Stimulated activated naive CD8-positive, alpha-beta T cell treated with anti-CD3 and anti-CD28 coated beads, Interleukin-15, Interleukin-2, amounts not matched to agents 100 ng/mL and 50 ng/mL, for 24 hours (primary cell): ENCODE measurements around the gene TTLL8.
A peak's percentile ranks its signal among the peaks of the same experiment; 100 is the strongest.

Experiments
- H3K27ac Mint-ChIP-seq: one replicate; pipeline ENCODE4 v1.8.0; 2021; ENCODE audit warnings: mild to moderate bottlenecking, mixed read lengths
- H3K27me3 Mint-ChIP-seq: one replicate; pipeline ENCODE4 v1.8.0; 2021; ENCODE audit warnings: mixed read lengths
- H3K36me3 Mint-ChIP-seq: one replicate; pipeline ENCODE4 v1.8.0; 2021; ENCODE audit warnings: low read depth, mixed read lengths
- H3K4me1 Mint-ChIP-seq: one replicate; pipeline ENCODE4 v1.8.0; 2021; ENCODE audit warnings: low read depth, mixed read lengths
- H3K4me3 Mint-ChIP-seq: one replicate; pipeline ENCODE4 v1.8.0; 2021; ENCODE audit warnings: mild to moderate bottlenecking, mixed read lengths
- H3K9me3 Mint-ChIP-seq: one replicate; pipeline ENCODE4 v1.8.0; 2021; ENCODE audit warnings: mixed read lengths

The TTLL8 gene

DNA sequence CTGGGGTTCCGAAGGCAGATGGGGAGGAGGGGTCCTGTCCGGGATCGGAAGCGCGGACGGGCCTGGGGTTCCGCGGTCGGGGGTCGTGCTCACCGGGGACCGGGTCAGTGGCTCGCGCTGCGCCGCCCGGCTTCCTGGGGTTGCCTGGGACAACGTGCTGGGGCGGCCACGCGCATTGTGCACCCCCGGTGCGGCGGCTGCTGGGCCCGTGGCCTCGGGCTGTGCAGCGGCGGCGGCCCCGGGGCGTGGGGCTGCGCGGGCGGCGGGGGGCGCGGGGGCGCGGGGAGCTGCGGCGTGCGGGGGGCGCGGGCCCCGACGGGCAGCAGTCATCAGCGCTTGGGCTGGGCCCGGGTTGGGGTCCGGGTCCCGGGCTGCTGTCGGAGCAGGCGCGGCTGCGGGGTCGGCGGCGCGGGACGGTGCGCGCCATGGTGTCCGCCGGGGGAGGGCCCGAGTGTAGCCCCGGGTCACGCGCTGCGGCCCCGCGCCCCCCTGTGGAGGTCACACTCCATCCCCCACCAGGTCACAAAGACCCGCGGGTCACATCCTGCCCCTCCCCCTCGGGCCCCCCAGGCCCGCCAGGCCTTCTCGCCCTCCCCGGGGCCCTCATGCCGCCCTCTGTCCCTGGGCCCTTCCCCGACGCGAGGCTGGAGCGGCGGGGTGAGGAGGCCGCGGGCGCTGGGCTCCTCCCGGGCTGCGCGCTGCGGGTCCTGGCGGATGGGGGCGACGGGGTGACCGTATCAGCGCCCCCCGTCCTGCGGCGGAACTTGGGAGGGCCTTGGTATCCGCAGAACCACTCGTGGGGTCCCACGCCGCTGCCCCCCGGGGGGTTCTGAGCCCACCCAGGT is at the start of gene TTLL8:
TTLL8 (minus strand) TSS at position 238 of the 845 bp plus-strand sequence.
- Mint-ChIP-seq H3K4me1 (no peaks in the 10 kb centered on the region), H3K27me3 (peaks cover 20% of the 10 kb centered on the region), H3K27ac (no peak within 1 kb of the TSS), H3K9me3 (no peaks in the 10 kb centered on the region), H3K4me3 (no peak within 1 kb of the TSS), H3K36me3 (no peaks in the 10 kb centered on the region)

DNA sequence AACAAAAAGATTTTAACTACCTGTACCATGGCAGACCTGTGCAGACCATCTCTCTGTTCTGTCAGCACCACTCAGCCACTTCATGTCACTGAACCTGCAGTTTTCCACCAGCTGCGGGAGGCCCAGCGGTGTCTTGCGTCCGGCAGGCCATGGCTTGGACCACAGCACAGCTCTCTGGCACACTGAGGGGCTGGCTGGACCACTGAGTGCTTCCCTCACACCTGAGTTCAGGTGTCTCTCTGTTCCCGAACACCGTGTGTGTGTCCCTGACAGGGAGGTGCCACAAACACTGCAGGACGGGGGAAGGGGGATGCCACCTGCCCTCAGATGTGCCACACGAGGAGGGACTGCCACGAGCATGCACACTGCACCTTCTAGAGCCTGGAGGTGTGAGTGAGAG is 49.4 kb upstream of the TTLL8 start:
- no peaks in the 10 kb centered on the region for H3K36me3 Mint-ChIP-seq
- no peaks in the 10 kb centered on the region for H3K9me3 Mint-ChIP-seq
- peaks cover 25% of the 10 kb centered on the region for H3K4me1 Mint-ChIP-seq
- H3K27me3 Mint-ChIP-seq, result peaks cover 6% of the 10 kb centered on the region
- no peak overlapping the region for H3K4me3 Mint-ChIP-seq
- H3K27ac Mint-ChIP-seq, result no peak overlapping the region

DNA sequence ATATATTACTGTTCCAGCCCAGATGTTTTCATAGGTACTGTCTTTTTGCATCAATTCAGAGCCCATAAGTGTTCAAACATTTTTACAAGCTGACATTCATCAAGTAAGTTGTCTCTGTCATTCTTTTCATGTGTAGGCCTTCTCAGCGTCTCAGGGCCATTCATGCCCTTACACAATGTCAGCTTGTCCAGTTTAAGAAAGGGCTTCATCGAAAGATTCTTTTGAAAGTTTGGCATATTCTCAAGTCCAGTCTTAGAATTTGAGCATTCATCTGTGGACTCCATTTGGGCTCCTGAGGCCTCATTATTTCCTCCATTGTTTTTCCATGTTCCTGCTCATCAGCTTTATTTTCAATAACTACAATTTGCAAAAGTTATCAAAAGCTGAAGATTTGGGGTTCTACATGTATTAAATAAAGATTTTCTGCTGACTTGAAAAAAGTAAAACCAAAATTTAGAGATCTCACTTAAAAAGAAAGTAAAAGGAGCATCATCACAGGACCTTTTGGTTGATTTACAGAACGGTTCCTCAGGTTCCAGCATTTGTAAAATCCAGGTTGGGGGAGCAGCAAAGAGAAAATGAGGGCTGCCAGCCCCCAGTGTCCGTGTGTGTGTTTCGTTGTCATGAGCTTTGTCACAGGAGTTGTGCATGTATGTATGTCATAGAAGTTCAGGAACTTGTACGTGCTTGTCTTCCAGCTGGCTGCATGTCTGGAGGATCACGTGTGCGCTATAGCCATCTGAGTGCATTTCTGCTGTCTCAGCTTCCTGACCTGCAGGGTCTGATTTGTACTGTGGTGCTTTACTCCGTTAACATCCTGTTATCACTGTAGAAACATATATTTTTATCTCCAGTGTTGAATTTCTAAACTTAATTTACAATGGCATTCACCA is 47.4 kb upstream of the TTLL8 start:
- Mint-ChIP-seq H3K9me3 (no peaks in the 10 kb centered on the region), H3K4me3 (peak overlapping the region; percentile 33), H3K36me3 (no peaks in the 10 kb centered on the region), H3K4me1 (peaks cover 15% of the 10 kb centered on the region), H3K27ac (no peak overlapping the region), H3K27me3 (peaks cover 3% of the 10 kb centered on the region)

DNA sequence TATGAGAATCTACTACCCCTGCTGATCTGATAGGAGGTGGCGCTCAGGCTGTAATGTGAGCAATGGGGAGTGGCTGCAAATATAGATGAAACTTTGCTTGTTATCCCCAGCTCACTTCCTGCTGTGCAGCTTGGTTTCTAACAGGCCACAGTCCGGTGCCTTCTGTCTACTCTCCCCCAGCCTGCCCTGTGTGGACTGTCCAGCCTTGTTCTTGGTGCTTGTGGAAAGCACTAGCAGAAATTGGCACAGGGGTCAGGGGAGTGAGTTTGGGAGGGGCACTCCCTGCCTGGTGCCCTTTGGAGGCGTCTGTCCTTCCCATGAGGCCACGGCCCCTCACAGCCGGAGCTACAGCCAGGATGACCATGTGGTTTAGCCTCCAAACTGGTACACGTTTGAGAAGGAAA is 46.0 kb upstream of the TTLL8 start:
- H3K27ac Mint-ChIP-seq, result no peak overlapping the region

DNA sequence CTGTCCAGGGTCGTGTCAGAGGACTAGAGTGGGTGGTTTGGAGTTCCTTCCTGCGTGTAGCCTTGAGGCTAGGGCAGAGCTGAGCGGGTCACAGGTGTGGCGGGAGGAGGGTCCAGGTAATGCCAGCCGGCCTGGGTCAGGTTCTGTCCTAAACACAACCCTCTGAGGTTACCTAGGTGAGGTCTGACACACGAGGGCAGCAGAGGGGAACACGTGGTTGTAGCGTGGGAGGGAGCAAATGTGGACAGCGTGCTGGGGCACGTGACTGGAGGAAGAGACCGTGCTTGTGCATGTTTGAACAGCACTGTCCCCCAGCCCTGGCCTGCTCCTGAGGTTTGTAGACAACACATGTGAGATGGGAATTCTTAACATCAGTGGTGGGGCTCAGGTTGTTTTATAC is 44.8 kb upstream of the TTLL8 start:
- Mint-ChIP-seq H3K27me3 (peaks cover 9% of the 10 kb centered on the region), H3K27ac (no peak overlapping the region), H3K36me3 (no peaks in the 10 kb centered on the region), H3K4me1 (peaks cover 15% of the 10 kb centered on the region), H3K4me3 (no peak overlapping the region), H3K9me3 (no peaks in the 10 kb centered on the region)

More for the DNA sequence above, 46.0 kb upstream of the TTLL8 start:
- Mint-ChIP-seq H3K27me3 (peaks cover 3% of the 10 kb centered on the region), H3K4me1 (peaks cover 15% of the 10 kb centered on the region), H3K36me3 (no peaks in the 10 kb centered on the region), H3K9me3 (no peaks in the 10 kb centered on the region), H3K4me3 (no peak overlapping the region)

DNA sequence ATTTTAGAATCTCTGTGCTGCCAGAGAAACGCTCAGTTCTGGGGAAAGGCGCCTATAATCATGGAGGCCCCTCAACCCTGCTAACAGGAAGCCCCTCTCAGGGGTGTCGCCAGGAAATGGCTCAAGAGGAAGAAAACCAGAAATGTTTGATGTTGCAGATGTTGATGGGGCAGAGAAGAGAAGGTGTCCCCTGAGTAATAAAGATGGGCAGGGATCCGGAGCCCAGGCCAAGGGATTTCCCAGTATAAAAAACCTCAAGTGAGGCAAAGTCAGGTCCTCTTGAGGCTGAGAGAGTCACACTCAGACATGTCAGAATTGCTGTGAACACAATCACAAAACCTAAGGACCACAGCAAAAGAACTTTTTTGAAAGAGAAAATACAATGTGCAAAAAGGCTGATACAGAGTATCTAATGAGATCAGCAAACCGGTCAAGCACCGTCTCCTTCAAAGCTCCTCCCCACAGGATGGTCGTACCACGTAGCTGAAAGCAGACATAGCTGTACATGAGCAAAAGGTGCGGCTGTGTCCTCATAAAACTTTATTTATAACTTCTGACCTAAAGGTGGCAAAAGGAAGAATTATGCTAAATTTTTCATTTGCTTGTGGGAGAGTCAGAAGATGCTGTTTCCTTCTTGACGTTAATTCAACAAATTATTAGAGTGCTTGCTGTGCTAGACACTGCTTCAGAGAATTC is 43.9 kb upstream of the TTLL8 start:
- peaks cover 14% of the 10 kb centered on the region for H3K27me3 Mint-ChIP-seq
- no peaks in the 10 kb centered on the region for H3K36me3 Mint-ChIP-seq
- no peak overlapping the region for H3K27ac Mint-ChIP-seq

DNA sequence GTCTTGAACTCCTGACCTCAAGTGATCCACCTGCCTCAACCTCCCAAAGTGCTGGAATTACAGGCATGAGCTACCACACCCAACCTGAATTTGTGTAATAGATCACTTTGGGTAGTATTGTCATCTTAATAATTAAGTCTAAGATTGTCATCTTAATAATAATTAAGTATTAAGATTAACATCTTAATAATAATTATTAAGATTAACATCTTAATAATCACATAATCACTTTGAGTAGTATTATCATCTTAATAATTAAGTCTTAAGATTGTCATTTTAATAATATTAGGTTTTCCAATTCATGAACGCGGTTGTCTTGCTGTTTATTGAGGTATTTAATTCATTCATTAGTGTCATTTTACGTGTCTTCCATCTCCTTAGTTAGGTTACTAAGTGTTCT is 40.0 kb upstream of the TTLL8 start:
- H3K4me3 Mint-ChIP-seq, result no peak overlapping the region
- H3K9me3 Mint-ChIP-seq, result no peaks in the 10 kb centered on the region
- H3K27me3 Mint-ChIP-seq, result peaks cover 25% of the 10 kb centered on the region
- no peaks in the 10 kb centered on the region for H3K36me3 Mint-ChIP-seq
- peaks cover 5% of the 10 kb centered on the region for H3K4me1 Mint-ChIP-seq
- no peak overlapping the region for H3K27ac Mint-ChIP-seq

More for the DNA sequence above, 43.9 kb upstream of the TTLL8 start:
- Mint-ChIP-seq H3K9me3 (no peaks in the 10 kb centered on the region), H3K4me3 (no peak overlapping the region), H3K4me1 (peaks cover 15% of the 10 kb centered on the region)

DNA sequence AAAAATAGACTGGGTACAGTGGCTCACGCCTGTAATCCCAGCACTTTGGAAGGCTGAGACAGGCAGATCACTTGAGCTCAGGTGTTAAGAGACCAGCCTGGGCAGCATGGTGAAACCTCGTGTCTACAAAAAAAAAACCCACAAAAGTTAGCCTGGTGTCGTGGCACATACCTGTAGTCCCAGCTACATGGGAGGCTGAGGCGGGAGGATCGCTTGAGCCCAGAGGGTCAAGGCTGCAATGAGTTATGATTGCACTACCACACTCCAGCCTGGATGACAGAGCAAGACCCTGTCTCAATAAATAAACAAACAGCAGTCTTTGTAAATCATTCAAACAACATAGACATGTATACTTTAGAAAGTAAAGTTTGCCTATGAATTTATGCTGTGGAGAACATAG is 34.2 kb upstream of the TTLL8 start:
- Mint-ChIP-seq H3K36me3 (peaks cover 3% of the 10 kb centered on the region), H3K9me3 (no peaks in the 10 kb centered on the region), H3K4me3 (no peak overlapping the region), H3K27me3 (peaks cover 23% of the 10 kb centered on the region), H3K4me1 (no peaks in the 10 kb centered on the region), H3K27ac (no peak overlapping the region)

DNA sequence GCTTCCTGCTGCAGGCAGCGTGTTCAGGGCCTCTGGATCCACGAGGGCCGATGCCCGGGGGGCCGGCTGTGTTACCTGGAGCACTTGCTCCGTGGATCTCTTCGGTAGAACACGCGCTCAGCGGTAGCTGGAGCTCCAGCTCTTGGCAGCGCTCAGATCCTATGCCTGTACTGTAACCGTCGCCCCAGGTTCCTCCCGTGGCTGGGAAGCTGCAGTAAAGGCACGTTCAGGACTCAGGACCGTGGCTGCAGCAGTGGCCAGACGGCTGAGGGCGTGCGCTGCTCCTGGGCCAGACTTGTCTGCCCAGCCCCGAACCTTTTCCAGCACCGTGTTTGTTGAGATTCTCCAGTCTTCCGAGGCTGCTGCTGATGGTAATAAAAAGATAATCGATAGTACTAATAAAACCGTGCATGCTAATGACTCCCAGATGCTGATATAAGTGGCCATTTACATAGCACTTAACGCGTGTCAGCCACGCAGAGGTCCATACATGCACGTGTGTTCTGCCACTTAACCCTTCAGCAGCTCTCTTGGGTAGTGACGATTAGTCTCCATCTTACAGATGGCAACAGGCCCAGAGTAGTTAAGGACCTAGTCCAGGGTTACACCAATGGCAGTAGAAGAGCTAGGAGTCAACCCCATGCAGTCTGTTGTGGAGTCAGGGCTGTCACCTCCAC is 33.1 kb upstream of the TTLL8 start:
- Mint-ChIP-seq H3K27ac (no peak overlapping the region), H3K27me3 (peaks cover 24% of the 10 kb centered on the region), H3K4me1 (no peaks in the 10 kb centered on the region), H3K9me3 (no peaks in the 10 kb centered on the region), H3K36me3 (peaks cover 12% of the 10 kb centered on the region), H3K4me3 (no peak overlapping the region)

DNA sequence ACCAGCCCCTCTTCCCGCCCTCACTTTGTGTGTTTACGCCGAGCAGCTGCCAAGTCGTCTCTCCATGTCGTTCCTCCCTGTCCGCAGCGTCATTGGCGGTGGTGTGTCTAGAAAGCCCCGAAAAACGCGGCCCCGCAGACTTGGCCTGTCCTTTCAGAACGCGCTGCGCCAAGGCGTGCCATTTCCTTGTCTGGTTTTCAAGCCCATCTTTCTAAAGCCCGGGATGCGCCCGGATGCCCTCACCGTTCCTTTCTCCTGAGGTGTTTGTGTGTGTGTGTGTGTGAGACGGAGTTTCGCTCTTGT is 32.3 kb upstream of the TTLL8 start:
- H3K9me3 Mint-ChIP-seq, result no peaks in the 10 kb centered on the region
- H3K27ac Mint-ChIP-seq, result no peak overlapping the region
- H3K4me3 Mint-ChIP-seq, result no peak overlapping the region
- H3K4me1 Mint-ChIP-seq, result no peaks in the 10 kb centered on the region
- H3K27me3 Mint-ChIP-seq, result peaks cover 21% of the 10 kb centered on the region
- H3K36me3 Mint-ChIP-seq, result peaks cover 12% of the 10 kb centered on the region

DNA sequence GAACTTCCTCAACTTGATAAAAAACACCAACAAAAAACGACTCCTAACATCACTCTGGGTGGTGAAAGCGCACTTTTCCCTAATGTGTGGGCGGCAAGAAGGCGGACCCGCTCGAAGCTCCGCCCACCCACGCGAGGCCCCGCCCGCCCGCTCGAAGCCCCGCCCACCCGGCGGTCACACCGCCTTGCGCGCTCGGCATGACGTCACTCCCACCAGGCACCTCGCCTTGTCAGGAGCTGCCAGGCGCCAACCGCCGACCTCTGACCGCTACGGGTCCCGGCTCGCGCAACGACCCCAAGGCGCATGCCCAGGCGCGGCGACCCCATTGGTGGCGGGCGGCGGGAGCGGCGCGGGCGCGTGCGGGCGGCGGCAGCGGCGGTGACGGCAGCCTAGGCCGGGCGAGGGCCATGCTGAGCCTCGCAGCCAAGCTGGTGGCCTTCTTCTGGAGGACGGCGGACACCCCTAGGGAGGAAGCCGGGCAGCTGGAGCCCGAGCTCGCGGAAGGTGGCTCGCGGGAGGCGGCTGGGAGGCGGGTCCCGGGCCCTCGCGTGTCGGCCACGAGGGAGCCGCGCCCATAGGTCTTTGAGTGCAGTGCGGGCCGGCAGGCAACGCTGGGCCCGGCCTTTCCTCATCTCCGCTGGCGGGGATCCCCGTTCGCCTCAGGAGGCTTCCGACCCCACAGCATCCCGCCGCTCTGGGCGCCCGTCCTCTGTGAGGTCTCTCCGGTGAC is 31.7 kb upstream of the TTLL8 start, which contains the start of gene MOV10L1:
MOV10L1 (plus strand) TSS at position 325 of the 730 bp plus-strand sequence; CDS start at position 408, 83 bp downstream.
- Mint-ChIP-seq H3K4me1 (no peaks in the 10 kb centered on the region), H3K36me3 (peaks cover 12% of the 10 kb centered on the region), H3K27ac (no peak within 1 kb of the TSS), H3K27me3 (peaks cover 21% of the 10 kb centered on the region), H3K4me3 (no peak within 1 kb of the TSS), H3K9me3 (no peaks in the 10 kb centered on the region)

DNA sequence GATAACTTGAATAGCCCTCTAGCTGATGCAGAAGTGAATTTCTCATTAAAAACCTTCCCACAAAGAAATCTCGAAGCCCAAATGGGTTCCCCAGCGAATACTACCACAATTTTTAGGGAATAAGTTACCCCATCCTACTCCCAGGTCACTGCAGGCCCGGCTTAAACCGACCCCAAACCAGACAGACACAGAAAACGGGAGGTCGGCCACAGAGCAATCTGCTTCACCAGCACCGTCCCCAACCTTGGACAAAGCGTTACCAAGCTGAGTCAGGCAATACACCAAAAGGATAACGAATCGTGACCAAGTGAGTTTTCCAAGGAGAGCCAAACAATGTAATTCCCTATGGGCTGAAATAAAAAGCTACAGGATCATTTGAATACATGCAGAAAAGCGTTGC is 31.1 kb upstream of the TTLL8 start:
- Mint-ChIP-seq H3K27me3 (peaks cover 21% of the 10 kb centered on the region), H3K27ac (no peak overlapping the region), H3K4me1 (no peaks in the 10 kb centered on the region), H3K36me3 (peaks cover 12% of the 10 kb centered on the region), H3K4me3 (no peak overlapping the region), H3K9me3 (no peaks in the 10 kb centered on the region)

DNA sequence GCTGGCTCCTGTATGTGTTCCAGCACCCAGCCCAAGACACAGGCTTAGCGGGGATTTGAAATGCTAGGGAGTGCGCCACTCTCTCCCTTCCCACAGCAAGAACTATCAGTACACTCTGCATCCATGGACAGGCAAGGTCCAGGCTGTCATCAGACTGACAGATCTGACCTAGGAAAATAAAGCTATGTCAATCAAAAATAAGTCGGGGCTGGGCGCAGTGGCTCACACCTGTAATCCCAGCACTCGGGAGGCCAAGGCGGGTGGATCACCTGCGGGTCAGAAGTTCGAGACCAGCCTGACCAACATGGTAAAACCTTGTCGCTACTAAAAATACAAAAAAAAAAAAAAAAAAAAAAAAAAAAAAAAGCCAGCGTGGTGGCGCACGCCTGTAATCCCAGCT is 30.0 kb upstream of the TTLL8 start:
- no peaks in the 10 kb centered on the region for H3K9me3 Mint-ChIP-seq

DNA sequence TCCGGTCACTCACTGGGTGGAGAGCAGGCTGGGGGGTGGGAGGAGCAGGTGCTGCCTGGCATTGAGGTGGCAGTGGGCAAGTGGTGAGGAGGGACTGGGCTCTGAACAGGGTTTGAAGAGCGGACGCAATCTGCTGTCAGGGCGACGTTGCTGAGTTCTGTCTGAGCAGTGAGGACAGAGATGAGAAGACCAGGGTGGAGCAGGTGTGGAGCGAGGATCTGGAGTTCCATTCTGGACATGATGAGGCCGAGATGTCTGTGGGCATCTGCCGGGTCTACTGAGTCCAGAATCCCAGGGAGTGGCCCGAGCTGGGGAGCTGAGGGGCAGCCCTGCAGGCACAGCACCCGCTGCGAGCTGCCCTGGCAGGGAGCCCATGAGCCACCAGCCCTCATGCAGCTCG is 29.5 kb upstream of the TTLL8 start:
- Mint-ChIP-seq H3K4me3 (no peak overlapping the region), H3K27me3 (peaks cover 21% of the 10 kb centered on the region), H3K9me3 (no peaks in the 10 kb centered on the region), H3K36me3 (peaks cover 12% of the 10 kb centered on the region), H3K27ac (no peak overlapping the region), H3K4me1 (no peaks in the 10 kb centered on the region)

More for the DNA sequence above, 30.0 kb upstream of the TTLL8 start:
- Mint-ChIP-seq H3K4me3 (no peak overlapping the region), H3K4me1 (no peaks in the 10 kb centered on the region), H3K36me3 (peaks cover 12% of the 10 kb centered on the region), H3K27ac (no peak overlapping the region), H3K27me3 (peaks cover 21% of the 10 kb centered on the region)
